Measurements from ENCODE around the gene GP1BA. TPM values are rescaled to one million over a fixed set of nuclear protein-coding genes. Genes with fewer than 3 reads are reported as not detected.
A peak's percentile ranks its signal among the peaks of the same experiment; 100 is the strongest.

GP1BA gene
- total and polyA plus RNA-seq, 2 of the 8 experiments (the other 6 are each of a cell fraction or from before 2014, with no cell fraction given), result not detected

GRCh38 chr17:4950075-4950745 is 18.1 kb downstream of the GP1BA start:
- Histone ChIP-seq H3K4me1 (replicated peaks in 1 of 4; ENCODE audit: control insufficient read depth in 3 of 4, insufficient read depth in 4 of 4, low read length in 3 of 4) (peaks cover 4 to 17% (median 12%) of the 10 kb centered on the region in 4 experiments), H3K4ac (replicated peaks; ENCODE audit: insufficient read length, low read depth, low read length) (peak overlapping the region; percentile 88), H3K9ac (replicated peaks in 1 of 4; ENCODE audit: extremely low read depth in 1 of 4, low read depth in 3 of 4, low read length in 3 of 4) (peak overlapping the region in 3 of 4 experiments; percentile 13 to 76 (median 58); a peak in 5 of 7 replicates), H4K5ac (ENCODE audit: insufficient read length, low read depth, low read length) (peak overlapping the region; percentile 87), H2AK5ac (ENCODE audit: low read depth, low read length) (no peak overlapping the region), H2BK5ac (ENCODE audit: low read depth, low read length) (peak overlapping the region; percentile 95; the same call in 1 of the 2 replicates), H4K91ac (replicated peaks; ENCODE audit: insufficient read length, low read length) (peak overlapping the region; percentile 95), H3K23ac (ENCODE audit: insufficient read length) (no peak overlapping the region), H3K23me2 (ENCODE audit: low read depth, low read length) (peaks cover 14% of the 10 kb centered on the region), H3K18ac (ENCODE audit: extremely low read depth, low read length) (peak overlapping the region; percentile 93), H2BK120ac (replicated peaks; ENCODE audit: low read depth, low read length) (no peak overlapping the region), H3K79me1 (ENCODE audit: low read depth, low read length) (0 out of 2 replicates have a peak, but pooled peaks cover 2% of the 10 kb centered on the region), H3K14ac (ENCODE audit: insufficient read length) (no peak overlapping the region), H3K27me3 (replicated peaks in 1 of 4; ENCODE audit: control insufficient read depth in 3 of 4, extremely low read depth in 1 of 4, insufficient read depth in 3 of 4, low read length in 3 of 4) (no peaks in the 10 kb centered on the region), H3K36me3 (ENCODE audit: control insufficient read depth in 2 of 4, insufficient read depth in 4 of 4, low read length in 3 of 4) (peaks cover 0 to 19% (median 15%) of the 10 kb centered on the region in 4 experiments; a peak in 7 of 8 replicates), H3K4me3 (ENCODE audit: extremely low read depth in 1 of 4, insufficient read depth in 2 of 4, low read depth in 3 of 4, low read length in 4 of 4) (peak overlapping the region; percentile 69 to 97 (median 80)), H3K56ac (replicated peaks; ENCODE audit: insufficient read length, low read depth, low read length) (peak overlapping the region; percentile 34), H2AFZ (ENCODE audit: low read length) (no peak overlapping the region), H3K9me3 (ENCODE audit: insufficient read depth in 2 of 2, low read depth in 1 of 2, low read length in 1 of 2) (no peaks in the 10 kb centered on the region), H4K20me1 (replicated peaks in 1 of 2; ENCODE audit: control insufficient read depth in 1 of 2, insufficient read depth in 2 of 2, low read length in 2 of 2) (peaks cover 14 to 16% of the 10 kb centered on the region in 2 experiments), H4K8ac (ENCODE audit: extremely low read depth, insufficient read depth, low read length) (peak overlapping the region; percentile 85), H3K27ac (ENCODE audit: low read depth, low read length) (peak overlapping the region; percentile 79), H3K79me2 (ENCODE audit: control insufficient read depth in 1 of 2, insufficient read depth in 2 of 2, low read length in 2 of 2) (peaks cover 8 to 30% of the 10 kb centered on the region in 2 experiments), H3K4me2 (ENCODE audit: insufficient read depth in 1 of 2, low read depth in 2 of 2, low read length in 2 of 2) (peak overlapping the region; percentile 95 to 97), H2BK12ac (ENCODE audit: low read depth, low read length) (peak overlapping the region; percentile 43; the same call in 1 of the 2 replicates), H2BK15ac (ENCODE audit: low read length) (peak overlapping the region; percentile 88; the same call in 1 of the 2 replicates), H2BK20ac (ENCODE audit: low read length) (no peak overlapping the region)
- FAIRE-seq (no peak), DNase-seq (ENCODE audit: low read depth in 1 of 2, low spot score in 2 of 2) (peak in 1 of 2 experiments; percentile 77)
- ChIA-PET POLR2A (ENCODE audit: partially characterized antibody) (interaction anchor here (0.7 to 32.4 kb wide), 10 partner anchors 3 to 241 kb away, joined by 3 to 987 read pairs (median 4); partner anchors contain the start of genes ENO3, GP1BA, PFN1 and RNF167), CTCF (ENCODE audit: partially characterized antibody) (interaction anchor here (1.0 to 2.1 kb wide), 5 partner anchors 10 to 111 kb away, joined by 3 to 5 read pairs (median 4); partner anchors contain the start of genes RNF167 and SLC25A11)
- 1% methylated on average over 35 of the region's 52 CpGs; no CpG with 5 or more reads in 1 of the 2 experiments for WGBS, 2 experiments (ENCODE audit: extremely low coverage in 1 of 2, insufficient coverage in 1 of 2, insufficient read length in 1 of 2, insufficient replicate concordance in 2 of 2, low coverage in 1 of 2, low lambda C conversion rate in 2 of 2, missing lambda C conversion rate in 1 of 2)
- TF ChIP-seq JUN (IDR thresholded peaks at IDR 0.05; ENCODE audit: low read depth, low read length) (no peak), KDM4A (IDR thresholded peaks at IDR 0.05; ENCODE audit: low read depth, low read length, severe bottlenecking) (peak; percentile 29), ASH2L (IDR thresholded peaks at IDR 0.05; ENCODE audit: low read length) (peak; percentile 49), SP4 (IDR thresholded peaks at IDR 0.05; ENCODE audit: low read length) (no peak), EGR1 (IDR thresholded peaks at IDR 0.05; ENCODE audit: borderline replicate concordance, low read depth, low read length) (no peak), POU5F1 (IDR thresholded peaks at IDR 0.05; ENCODE audit: low read depth, low read length) (no peak), HDAC2 (IDR thresholded peaks at IDR 0.05; ENCODE audit: borderline replicate concordance in 1 of 2, low read depth in 2 of 2, low read length in 2 of 2) (no peak; a peak in 1 of 4 replicates), RAD21 (IDR thresholded peaks at IDR 0.05 in 1 of 2, conservative IDR thresholded peaks at IDR 0.05 in 1 of 2; ENCODE audit: low read depth in 2 of 2, low read length in 2 of 2) (no peak), SIN3A (conservative IDR thresholded peaks at IDR 0.05 in 1 of 2, IDR thresholded peaks at IDR 0.05 in 1 of 2; ENCODE audit: low read depth in 1 of 2, low read length in 2 of 2) (no peak), RBBP5 (IDR thresholded peaks at IDR 0.05; ENCODE audit: borderline replicate concordance, low read depth, low read length) (peak; percentile 36; the same call in 1 of the 2 replicates), TCF12 (IDR thresholded peaks at IDR 0.05; ENCODE audit: low read depth, low read length) (no peak)
